CD14-positive monocyte (primary cell): ENCODE results near the gene EVX2. TPM values are rescaled to one million over a fixed set of nuclear protein-coding genes. Genes with fewer than 3 reads are reported as not detected.

Source experiments
- DNase-seq, 3 donors: peaks; one replicate each; pipeline ENCODE4 v3.0.0-alpha.2; 2011 to 2022
- H2AFZ ChIP-seq: 2 replicates; pipeline ENCODE4 v1.6.0; 2012; ENCODE audit warnings: mild to moderate bottlenecking, low read depth, low read length, inconsistent platforms; ENCODE audit not compliant: insufficient read depth, poor library complexity, severe bottlenecking
- H3K27ac ChIP-seq, 2 donors: 1 replicate in 1 of 2; 2 replicates in 1 of 2; pipeline ENCODE4 v1.5.1; 2012 to 2013; ENCODE audit warnings: low read length in 2 of 2, control low read depth in 1 of 2, inconsistent platforms in 1 of 2, low read depth in 1 of 2, mild to moderate bottlenecking in 1 of 2
- H3K27me3 ChIP-seq, 2 donors: one replicate each; pipeline versions ENCODE4 v1.6.0 to v1.6.1; 2011 to 2013; ENCODE audit warnings: low read length in 2 of 2; ENCODE audit not compliant: control insufficient read depth in 2 of 2, insufficient read depth in 2 of 2
- H3K36me3 ChIP-seq, 2 donors: replicated peaks in 1 of 2; 1 replicate in 1 of 2; 2 replicates in 1 of 2; pipeline versions ENCODE4 v1.5.1 to v1.6.1; 2012 to 2013; ENCODE audit warnings: low read length in 2 of 2, control low read depth in 1 of 2, inconsistent platforms in 1 of 2, mild to moderate bottlenecking in 1 of 2; ENCODE audit not compliant: insufficient read depth in 2 of 2, control insufficient read depth in 1 of 2
- H3K4me1 ChIP-seq, 2 donors: 1 replicate in 1 of 2; 2 replicates in 1 of 2; pipeline versions ENCODE4 v1.5.1 to v1.6.1; 2012 to 2013; ENCODE audit warnings: low read length in 2 of 2, control low read depth in 1 of 2, inconsistent platforms in 1 of 2, mild to moderate bottlenecking in 1 of 2, moderate library complexity in 1 of 2; ENCODE audit not compliant: insufficient read depth in 2 of 2, control insufficient read depth in 1 of 2
- H3K4me2 ChIP-seq: replicated peaks from 2 replicates; pipeline ENCODE3; 2012; ENCODE audit warnings: low read length, moderate library complexity, mild to moderate bottlenecking; ENCODE audit not compliant: poor library complexity, severe bottlenecking; ENCODE audit errors: extremely low read depth
- H3K4me3 ChIP-seq, 3 experiments: fragments of 200-600 bp in 1 of 3; sonication (generic) in 1 of 3; replicated peaks in 1 of 3; 1 replicate in 2 of 3; 2 replicates in 1 of 3; pipeline ENCODE4 v1.5.1; 2011 to 2013; ENCODE audit warnings: low read length in 3 of 3, mild to moderate bottlenecking in 3 of 3, control low read depth in 2 of 3, low read depth in 2 of 3, inconsistent platforms in 1 of 3, moderate library complexity in 1 of 3
- H3K79me2 ChIP-seq: 2 replicates; pipeline ENCODE4 v1.6.0; 2012; ENCODE audit warnings: mild to moderate bottlenecking, control low read depth, inconsistent platforms, low read length, moderate library complexity; ENCODE audit not compliant: insufficient read depth
- H3K9ac ChIP-seq: 2 replicates; pipeline ENCODE4 v1.6.0; 2017; ENCODE audit warnings: low read length, mild to moderate bottlenecking; ENCODE audit not compliant: insufficient read depth, poor library complexity, severe bottlenecking
- H3K9me3 ChIP-seq, 2 donors: replicated peaks in 1 of 2; 1 replicate in 1 of 2; 2 replicates in 1 of 2; pipeline versions ENCODE4 v1.5.1 to v1.6.1; 2012 to 2013; ENCODE audit warnings: low read length in 2 of 2, control low read depth in 1 of 2; ENCODE audit not compliant: control insufficient read depth in 1 of 2, insufficient read depth in 1 of 2
- H4K20me1 ChIP-seq: 2 replicates; pipeline ENCODE4 v1.6.0; 2012; ENCODE audit warnings: mild to moderate bottlenecking, low read length, control low read depth, moderate library complexity; ENCODE audit not compliant: insufficient read depth
- H3K27ac Mint-ChIP-seq, 7 donors: one replicate each; pipeline ENCODE4 v1.8.0; 2020; ENCODE audit warnings: mild to moderate bottlenecking in 7 of 7, mixed read lengths in 7 of 7, moderate library complexity in 6 of 7, inconsistent platforms in 2 of 7
- H3K27me3 Mint-ChIP-seq, 3 donors: one replicate each; pipeline ENCODE4 v1.8.0; 2021 to 2022; ENCODE audit warnings: low read depth in 3 of 3, mild to moderate bottlenecking in 3 of 3, mixed read lengths in 3 of 3, moderate library complexity in 3 of 3, inconsistent platforms in 1 of 3
- H3K36me3 Mint-ChIP-seq, 2 donors: one replicate each; pipeline ENCODE4 v1.8.0; 2020; ENCODE audit warnings: mixed read lengths in 2 of 2, inconsistent platforms in 1 of 2, mild to moderate bottlenecking in 1 of 2
- H3K4me1 Mint-ChIP-seq: one replicate; pipeline ENCODE4 v1.8.0; 2020; ENCODE audit warnings: mild to moderate bottlenecking, mixed read lengths
- H3K4me3 Mint-ChIP-seq, 2 donors: one replicate each; pipeline ENCODE4 v1.8.0; 2020; ENCODE audit warnings: mild to moderate bottlenecking in 2 of 2, mixed read lengths in 2 of 2, moderate library complexity in 1 of 2
- H3K9me3 Mint-ChIP-seq, 7 donors: one replicate each; pipeline ENCODE4 v1.8.0; 2020 to 2022; ENCODE audit warnings: mixed read lengths in 7 of 7, mild to moderate bottlenecking in 6 of 7, moderate library complexity in 6 of 7, inconsistent platforms in 2 of 7
- CTCF ChIP-seq: fragments of 200-600 bp; IDR thresholded peaks from one replicate; pipeline ENCODE4 v1.8.0; 2022; ENCODE audit warnings: antibody characterized with exemption, mild to moderate bottlenecking
- WGBS: methylation state at CpG from one replicate; pipeline ENCODE4 v1.1.5; 2013; ENCODE audit warnings: missing lambda C conversion rate; ENCODE audit not compliant: insufficient coverage; 5-methylcytosine and 5-hydroxymethylcytosine counted together
- intact Hi-C, 2 donors: fragments of 100-400 bp; cut with micrococcal nuclease; formaldehyde crosslinking; loops; one replicate each; pipeline versions ENCODE4 v1.15.0 to v1.15.1; 2023
- polyA plus RNA-seq, 3 donors: library from polyadenylated mRNA; depleted of rRNA in 1 of 3; unstranded in 2 of 3; stranded (reverse) in 1 of 3; fragments of 300-500 nt in 2 of 3; fragments of >200 nt in 1 of 3; fragmentation: Illumina TruSeq in 2 of 3; gene quantifications; 1 replicate in 2 of 3; 2 replicates in 1 of 3; pipeline ENCODE4 v1.2.3, GENCODE V29; 2012 to 2021

Gene EVX2
- polyA plus RNA-seq, 3 donors, result not detected

GRCh38 chr2:176114120-176114929, 30.6 kb upstream of the EVX2 start:
- no peak overlapping the region for H3K27ac Mint-ChIP-seq
- Histone ChIP-seq H3K4me2 (no peak overlapping the region), H3K27me3 (peaks cover 96 to 100% of the 10 kb centered on the region in 2 donors), H3K4me1 (no peaks in the 10 kb centered on the region), H3K79me2 (no peaks in the 10 kb centered on the region), H3K9ac (no peak overlapping the region), H3K4me3 (no peak overlapping the region), H2AFZ (no peak overlapping the region), H3K36me3 (no peaks in the 10 kb centered on the region), H3K27ac (no peak overlapping the region), H4K20me1 (no peaks in the 10 kb centered on the region), H3K9me3 (peaks cover 13 to 78% of the 10 kb centered on the region in 2 donors)
- peaks cover 2 to 12% of the 10 kb centered on the region in 2 donors for H3K36me3 Mint-ChIP-seq
- H3K9me3 Mint-ChIP-seq, result peaks cover 4 to 57% (median 32%) of the 10 kb centered on the region in 7 donors
- 12% methylated on average over 18 of the region's 26 CpGs for WGBS
- H3K4me1 Mint-ChIP-seq, result peaks cover 13% of the 10 kb centered on the region
- intact Hi-C loops, result loop anchor here in 1 of 2 donors (5.0 kb wide), 1 partner anchor 37 kb away; no protein-coding TSS in a partner anchor
- DNase-seq, result no peak
- peaks cover 99% of the 10 kb centered on the region in 3 donors for H3K27me3 Mint-ChIP-seq
- TF ChIP-seq CTCF, result no peak
- H3K4me3 Mint-ChIP-seq, result peak overlapping the region in 1 of 2 donors; percentile 73

DNA sequence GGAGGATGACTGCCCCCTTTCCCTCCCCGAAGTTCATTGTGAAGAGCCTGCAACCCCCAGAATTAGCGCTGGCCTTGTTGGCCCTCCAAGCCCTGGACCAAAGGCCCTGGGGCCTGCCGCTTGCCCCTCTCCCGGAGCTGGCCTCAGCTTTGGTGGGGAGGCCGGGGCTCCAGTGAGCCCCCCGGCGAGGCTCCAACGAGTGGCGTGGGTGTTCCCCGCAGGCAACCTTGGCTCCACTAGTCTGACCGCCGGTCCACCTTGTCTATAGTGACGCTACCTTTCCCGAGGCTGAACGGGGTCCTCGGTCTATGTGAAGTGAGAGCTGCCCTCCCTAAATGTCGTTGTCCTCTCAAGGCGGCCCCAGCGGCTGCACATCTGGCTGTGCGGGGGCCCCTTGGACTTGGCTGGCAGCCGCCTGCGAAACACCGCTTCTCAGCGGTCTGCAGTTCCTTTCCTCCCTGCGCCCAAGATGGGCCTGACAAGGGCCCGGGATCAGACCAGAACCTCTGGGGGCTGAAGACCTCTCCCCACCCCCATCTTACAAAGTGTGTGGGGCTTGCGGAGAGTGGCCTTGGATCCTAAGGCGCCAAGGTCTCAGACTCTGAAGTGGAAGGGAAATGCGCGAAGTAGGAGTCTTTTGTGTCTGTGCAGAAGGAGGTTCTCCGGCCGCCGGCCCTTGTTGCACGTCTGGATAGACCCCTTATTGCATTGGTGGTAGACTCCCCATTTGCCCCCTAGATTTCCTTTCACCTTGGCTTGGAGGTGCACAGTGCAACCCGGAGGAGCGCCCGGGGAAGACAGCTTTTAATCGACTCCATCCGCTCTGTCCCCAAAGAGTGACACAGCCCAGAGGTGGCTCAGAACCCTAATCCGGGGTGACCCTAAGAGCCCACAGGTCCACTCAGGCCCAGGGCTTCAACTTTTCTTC, 28.9 kb upstream of the EVX2 start:
- Mint-ChIP-seq H3K9me3 (peaks cover 4 to 56% (median 23%) of the 10 kb centered on the region in 7 donors), H3K27ac (no peak overlapping the region), H3K4me3 (peak overlapping the region in 1 of 2 donors; percentile 77), H3K27me3 (peaks cover 94 to 100% (median 95%) of the 10 kb centered on the region in 3 donors), H3K4me1 (peaks cover 10% of the 10 kb centered on the region), H3K36me3 (peaks cover 5 to 11% of the 10 kb centered on the region in 2 donors)
- H3K4me3 ChIP-seq, result no peak overlapping the region
- H3K79me2 ChIP-seq, result no peaks in the 10 kb centered on the region
- H3K4me1 ChIP-seq, result no peaks in the 10 kb centered on the region
- no peak overlapping the region for H3K4me2 ChIP-seq
- H4K20me1 ChIP-seq, result no peaks in the 10 kb centered on the region
- intact Hi-C loops, result loop anchor here in 1 of 2 donors (5.0 kb wide), 1 partner anchor 35 kb away; no protein-coding TSS in a partner anchor
- peaks cover 87 to 97% of the 10 kb centered on the region in 2 donors for H3K27me3 ChIP-seq
- no peak for DNase-seq
- no peak overlapping the region for H2AFZ ChIP-seq
- no peak overlapping the region for H3K27ac ChIP-seq
- WGBS, result 5% methylated on average over 37 of the region's 40 CpGs
- H3K9ac ChIP-seq, result no peak overlapping the region
- peaks cover 10 to 66% of the 10 kb centered on the region in 2 donors for H3K9me3 ChIP-seq
- H3K36me3 ChIP-seq, result no peaks in the 10 kb centered on the region
- TF ChIP-seq CTCF, result no peak
